Stimulated activated CD4-positive, alpha-beta T cell treated with anti-CD3 and anti-CD28 coated beads, Interleukin-2, amount 100 ng/mL, for 48 hours (primary cell): Measurements from ENCODE around the gene MCTP2.

Experiments used
- DNase-seq, 2 donors: peaks; one replicate each; pipeline ENCODE4 v3.0.0-alpha.2; 2020

Gene MCTP2

GRCh38 chr15:94411846-94412245 lies 180.5 kb downstream of the MCTP2 start:
- DNase-seq = no peak

DNA sequence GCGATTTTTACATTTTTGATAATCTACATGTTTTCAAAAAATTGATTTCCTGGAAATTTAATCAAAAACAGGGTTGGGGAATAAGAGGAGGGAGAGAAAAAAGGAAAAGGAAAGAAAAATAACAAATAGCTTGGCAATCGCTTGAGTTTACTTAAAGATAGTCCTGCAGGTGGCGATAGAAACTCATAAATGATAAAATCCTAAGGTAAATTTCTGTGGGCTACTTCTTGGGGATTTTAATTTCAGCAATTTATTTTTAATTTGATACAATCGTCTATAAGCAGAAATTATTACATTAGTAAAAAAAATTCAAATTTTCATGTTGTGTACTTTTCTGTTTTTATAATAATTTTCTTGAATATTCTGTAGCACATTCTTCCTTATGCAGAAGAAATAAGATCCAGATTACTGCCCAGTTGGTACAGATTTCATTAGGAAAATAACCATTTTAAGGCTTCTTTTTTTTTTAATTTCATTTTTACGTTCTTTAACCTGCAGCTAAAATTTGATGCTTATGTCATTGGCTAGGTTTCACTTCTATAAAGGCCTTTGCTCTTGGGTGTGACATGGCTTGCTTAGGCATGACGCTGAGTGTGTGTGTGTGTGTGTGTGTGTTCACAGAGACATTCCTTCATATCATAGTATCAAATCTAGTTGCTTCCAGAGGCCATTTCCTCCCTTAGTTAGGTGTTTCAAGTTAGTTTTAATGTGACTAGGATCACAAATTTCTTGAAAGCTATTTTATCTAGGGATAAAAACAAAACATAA lies 181.8 kb downstream of the MCTP2 start:
- no peak for DNase-seq

GRCh38 chr15:94414916-94415315 lies 183.6 kb downstream of the MCTP2 start:
- no peak for DNase-seq

- no peak for DNase-seq
These were observed 184.9 kb downstream of the MCTP2 start for GRCh38 chr15:94416267-94416666.

- DNase-seq = no peak
These were observed 185.5 kb downstream of the MCTP2 start for GRCh38 chr15:94416820-94417219.

DNA sequence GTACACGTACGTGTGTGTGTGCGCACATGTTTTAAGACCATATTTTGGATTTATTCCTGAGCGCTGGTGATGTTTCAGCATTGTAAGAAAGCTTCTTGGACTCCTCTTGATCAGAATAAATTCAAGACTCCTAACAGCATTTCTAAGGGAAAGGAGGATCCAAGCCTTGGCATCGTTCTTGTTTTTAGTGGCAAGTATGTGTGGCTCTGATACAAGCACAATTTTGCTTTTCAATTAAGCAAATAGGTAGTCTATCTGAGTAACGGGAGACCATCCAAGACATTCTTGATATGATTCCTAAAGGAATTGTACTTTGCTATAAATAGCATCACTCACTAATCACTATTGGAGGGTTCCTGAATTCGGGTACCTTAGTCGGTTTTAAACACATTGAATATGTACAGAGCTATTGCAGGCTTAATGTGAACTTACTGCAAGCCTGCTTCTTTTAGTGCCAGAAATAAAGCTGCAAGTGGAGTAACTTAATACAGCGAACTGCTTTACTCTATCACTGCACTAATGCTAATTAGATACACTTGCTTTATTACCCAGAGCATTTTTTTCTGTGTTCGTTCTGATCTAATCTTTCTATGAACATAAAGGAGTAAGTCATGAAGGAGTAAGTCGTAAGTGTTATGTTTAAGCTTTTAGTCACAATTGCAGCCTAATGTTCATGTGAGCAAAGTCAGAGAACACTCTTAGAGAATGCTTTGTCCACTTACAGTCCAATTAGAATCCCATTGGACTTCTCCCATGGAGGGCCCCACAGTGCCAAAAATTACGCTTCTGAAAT lies 186.3 kb downstream of the MCTP2 start:
- no peak for DNase-seq

GRCh38 chr15:94421706-94422105 lies 190.3 kb downstream of the MCTP2 start:
- DNase-seq = no peak

GRCh38 chr15:94432279-94432678 lies 200.9 kb downstream of the MCTP2 start:
- DNase-seq = no peak

DNA sequence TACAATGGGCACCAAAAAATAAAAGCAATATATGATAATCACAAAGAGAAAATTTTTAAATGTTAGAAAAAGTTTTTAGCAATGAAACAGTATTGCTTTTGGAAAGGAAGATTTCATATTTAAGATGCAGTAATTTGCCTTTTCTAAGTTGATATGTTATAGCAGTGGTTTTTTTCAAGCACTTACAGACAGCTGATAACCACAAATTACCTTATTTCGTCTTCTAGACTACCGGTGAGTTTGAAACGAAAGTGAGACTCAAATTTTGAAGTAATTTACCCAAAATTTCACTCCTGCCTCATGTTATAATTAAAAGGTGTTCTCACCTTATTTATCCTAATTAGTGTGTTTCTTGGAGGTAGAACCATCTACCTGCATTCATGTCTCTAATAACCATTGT lies 207.8 kb downstream of the MCTP2 start:
- DNase-seq = no peak

- no peak for DNase-seq
These were observed 210.4 kb downstream of the MCTP2 start for GRCh38 chr15:94441760-94442159.

DNA sequence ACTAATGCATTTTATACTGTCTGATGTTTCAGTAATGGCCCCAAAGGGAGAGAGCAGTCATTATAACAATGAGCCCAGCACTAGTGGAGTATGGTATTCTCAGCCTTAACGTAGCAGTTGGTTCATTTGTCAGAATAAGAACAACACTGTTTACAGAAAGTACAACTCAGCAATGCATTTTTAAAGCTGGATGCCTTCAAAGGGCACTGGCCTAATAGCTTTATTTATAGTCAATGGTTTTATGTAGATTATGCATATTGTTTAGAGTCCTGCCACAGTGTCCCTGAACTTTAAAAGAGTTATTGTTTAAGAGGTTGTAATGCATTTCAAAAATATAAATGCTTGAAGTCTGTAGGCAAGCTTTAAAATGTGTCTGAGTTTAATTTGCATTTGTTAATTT lies 211.1 kb downstream of the MCTP2 start:
- DNase-seq = no peak

- no peak for DNase-seq
These were observed 211.8 kb downstream of the MCTP2 start for GRCh38 chr15:94443186-94443585.

- DNase-seq = no peak
These were observed 214.3 kb downstream of the MCTP2 start for GRCh38 chr15:94445566-94446160.

DNA sequence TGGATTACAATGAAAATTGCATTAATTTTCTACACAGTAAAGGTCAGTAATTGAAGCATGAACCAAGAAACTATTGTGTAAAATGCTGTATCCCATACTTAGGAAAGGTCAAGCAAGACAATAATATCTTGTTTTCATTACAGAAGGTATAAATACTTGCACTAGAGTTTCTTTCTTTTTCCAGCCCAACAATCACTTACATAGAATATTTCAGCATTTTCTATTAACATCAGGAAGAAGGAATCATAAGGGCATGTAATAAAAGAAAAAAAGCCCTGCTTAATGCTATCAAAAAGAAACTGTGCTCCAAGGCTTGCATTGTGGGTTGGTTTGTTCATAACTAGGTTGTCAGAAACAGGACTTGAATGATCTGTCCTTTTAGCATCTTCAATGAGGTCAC lies 215.1 kb downstream of the MCTP2 start:
- no peak for DNase-seq

- no peak for DNase-seq
These were observed 220.1 kb downstream of the MCTP2 start for GRCh38 chr15:94451466-94451865.

- no peak for DNase-seq
These were observed 222.0 kb downstream of the MCTP2 start for GRCh38 chr15:94453227-94453988.

- no peak for DNase-seq
These were observed 223.9 kb downstream of the MCTP2 start for GRCh38 chr15:94455297-94455696.

DNA sequence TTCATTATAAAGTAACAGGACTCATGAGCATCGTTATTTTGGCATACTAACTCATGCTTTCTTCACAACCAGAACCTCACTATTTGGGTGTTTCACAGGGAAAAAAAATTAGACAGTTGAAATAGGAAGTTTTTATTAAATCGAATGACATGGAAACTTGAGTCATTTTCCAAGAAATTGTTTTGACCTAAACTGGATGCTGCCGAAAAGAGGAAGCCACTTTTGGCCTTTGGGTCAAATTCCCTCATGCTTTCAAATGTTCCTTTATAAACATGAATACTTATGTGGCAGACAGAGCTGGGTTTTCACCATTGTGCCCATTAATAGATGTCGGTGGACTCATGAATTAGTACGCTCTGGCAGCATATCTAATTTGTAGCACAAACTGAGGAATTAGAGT lies 224.9 kb downstream of the MCTP2 start:
- DNase-seq = no peak

- no peak for DNase-seq
These were observed 226.3 kb downstream of the MCTP2 start for GRCh38 chr15:94457661-94458060.

- no peak for DNase-seq
These were observed 229.3 kb downstream of the MCTP2 start for GRCh38 chr15:94460624-94461023.

GRCh38 chr15:94467034-94467433 lies 235.7 kb downstream of the MCTP2 start:
- no peak for DNase-seq

GRCh38 chr15:94470492-94470891 lies 239.1 kb downstream of the MCTP2 start:
- no peak for DNase-seq

- DNase-seq = no peak
These were observed 245.3 kb downstream of the MCTP2 start for GRCh38 chr15:94476686-94477085.
